H54 (cell line): ENCODE data around the gene VWA2.

ENCODE experiments used
- DNase-seq: peaks from one replicate; pipeline ENCODE4 v3.0.0; 2011; ENCODE audit warnings: low spot score, mixed read lengths; ENCODE audit not compliant: insufficient read length
- FAIRE-seq: peaks from 3 replicates; lab custom pipeline; 2011; peaks lifted over from hg19 to GRCh38; lab: Jason Lieb, UNC
- POLR2A ChIP-seq: IDR thresholded peaks from 2 replicates; pipeline ENCODE4 v1.6.1; 2011; ENCODE audit warnings: low read depth, mild to moderate bottlenecking, low read length

Gene VWA2

DNA sequence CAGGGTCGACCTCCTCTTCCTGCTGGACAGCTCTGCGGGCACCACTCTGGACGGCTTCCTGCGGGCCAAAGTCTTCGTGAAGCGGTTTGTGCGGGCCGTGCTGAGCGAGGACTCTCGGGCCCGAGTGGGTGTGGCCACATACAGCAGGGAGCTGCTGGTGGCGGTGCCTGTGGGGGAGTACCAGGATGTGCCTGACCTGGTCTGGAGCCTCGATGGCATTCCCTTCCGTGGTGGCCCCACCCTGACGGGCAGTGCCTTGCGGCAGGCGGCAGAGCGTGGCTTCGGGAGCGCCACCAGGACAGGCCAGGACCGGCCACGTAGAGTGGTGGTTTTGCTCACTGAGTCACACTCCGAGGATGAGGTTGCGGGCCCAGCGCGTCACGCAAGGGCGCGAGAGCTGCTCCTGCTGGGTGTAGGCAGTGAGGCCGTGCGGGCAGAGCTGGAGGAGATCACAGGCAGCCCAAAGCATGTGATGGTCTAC lies 46.9 kb downstream of the VWA2 start:
- no peak for TF ChIP-seq POLR2A
- FAIRE-seq (no peak), DNase-seq (no peak)

DNA sequence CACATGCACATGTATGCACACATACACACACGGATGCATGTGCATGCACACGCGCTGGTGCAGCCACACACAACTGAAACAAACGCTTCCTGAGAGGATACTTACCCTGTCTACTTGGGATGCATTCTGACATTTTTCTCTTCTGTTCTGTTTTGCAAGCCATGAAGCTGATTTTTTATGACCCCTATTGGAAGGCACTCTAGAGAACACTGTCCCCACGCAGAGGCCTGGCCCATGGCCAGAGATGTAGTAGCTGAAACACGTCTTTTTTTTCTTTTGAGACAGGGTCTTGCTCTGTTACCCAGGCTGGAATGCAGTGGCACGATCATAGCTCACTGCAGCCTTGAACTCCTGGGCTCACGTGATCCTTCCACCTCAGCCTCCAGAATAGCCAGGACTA lies 47.9 kb downstream of the VWA2 start:
- TF ChIP-seq POLR2A = no peak
- no peak for DNase-seq
- no peak for FAIRE-seq

DNA sequence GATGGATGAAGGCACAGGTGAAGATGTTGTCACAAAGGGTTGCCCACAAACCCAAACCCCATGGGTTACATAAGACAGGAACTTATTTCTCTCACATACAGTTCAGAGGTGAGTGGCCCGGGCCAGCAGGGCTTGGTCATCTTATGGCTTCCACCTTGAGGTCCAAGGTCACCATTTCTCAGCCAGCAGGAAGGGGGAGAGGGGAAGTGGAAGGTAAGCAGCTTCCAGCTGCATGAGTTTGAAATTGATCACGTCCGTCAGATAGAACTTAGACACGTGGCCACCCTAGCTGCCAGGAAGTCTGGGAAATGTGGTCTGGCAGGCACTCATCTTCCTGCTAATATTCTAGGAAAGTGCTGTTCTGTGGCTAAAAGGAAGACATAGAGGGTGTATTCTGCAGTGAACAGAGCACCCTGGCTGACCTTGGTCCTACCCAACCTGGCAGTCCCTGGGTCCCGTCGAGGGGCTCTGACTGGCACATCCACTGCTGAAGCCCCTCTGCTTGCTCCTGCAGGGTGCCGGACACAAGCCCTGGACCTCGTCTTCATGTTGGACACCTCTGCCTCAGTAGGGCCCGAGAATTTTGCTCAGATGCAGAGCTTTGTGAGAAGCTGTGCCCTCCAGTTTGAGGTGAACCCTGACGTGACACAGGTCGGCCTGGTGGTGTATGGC lies 49.5 kb downstream of the VWA2 start:
- no peak for DNase-seq
- FAIRE-seq = no peak
- no peak for TF ChIP-seq POLR2A

DNA sequence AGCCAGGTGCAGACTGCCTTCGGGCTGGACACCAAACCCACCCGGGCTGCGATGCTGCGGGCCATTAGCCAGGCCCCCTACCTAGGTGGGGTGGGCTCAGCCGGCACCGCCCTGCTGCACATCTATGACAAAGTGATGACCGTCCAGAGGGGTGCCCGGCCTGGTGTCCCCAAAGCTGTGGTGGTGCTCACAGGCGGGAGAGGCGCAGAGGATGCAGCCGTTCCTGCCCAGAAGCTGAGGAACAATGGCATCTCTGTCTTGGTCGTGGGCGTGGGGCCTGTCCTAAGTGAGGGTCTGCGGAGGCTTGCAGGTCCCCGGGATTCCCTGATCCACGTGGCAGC lies 50.0 kb downstream of the VWA2 start:
- no peak for TF ChIP-seq POLR2A
- no peak for FAIRE-seq
- no peak for DNase-seq

DNA sequence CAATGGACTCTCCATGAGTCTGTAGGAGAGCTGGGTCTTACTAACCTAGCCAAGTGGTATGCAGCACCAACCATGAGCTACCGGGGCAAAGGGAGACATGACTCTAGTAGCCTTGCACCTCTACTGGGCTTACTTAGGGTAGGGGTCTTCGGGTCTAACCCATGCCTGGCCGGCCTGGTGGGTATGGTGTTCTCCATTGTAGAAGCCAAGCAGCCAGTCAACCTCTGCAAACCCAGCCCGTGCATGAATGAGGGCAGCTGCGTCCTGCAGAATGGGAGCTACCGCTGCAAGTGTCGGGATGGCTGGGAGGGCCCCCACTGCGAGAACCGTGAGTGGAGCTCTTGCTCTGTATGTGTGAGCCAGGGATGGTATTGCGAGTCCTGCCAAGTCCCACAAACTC lies 51.0 kb downstream of the VWA2 start:
- DNase-seq = no peak
- no peak for FAIRE-seq
- no peak for TF ChIP-seq POLR2A

DNA sequence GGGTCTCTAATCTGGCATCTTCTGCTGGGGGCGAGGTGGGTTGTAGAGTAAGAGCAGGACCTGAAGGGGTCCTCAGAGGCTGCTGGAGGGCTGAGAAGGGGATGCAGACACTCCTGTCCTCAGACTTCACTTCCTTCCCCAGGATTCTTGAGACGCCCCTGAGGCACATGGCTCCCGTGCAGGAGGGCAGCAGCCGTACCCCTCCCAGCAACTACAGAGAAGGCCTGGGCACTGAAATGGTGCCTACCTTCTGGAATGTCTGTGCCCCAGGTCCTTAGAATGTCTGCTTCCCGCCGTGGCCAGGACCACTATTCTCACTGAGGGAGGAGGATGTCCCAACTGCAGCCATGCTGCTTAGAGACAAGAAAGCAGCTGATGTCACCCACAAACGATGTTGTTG lies 52.0 kb downstream of the VWA2 start:
- no peak for FAIRE-seq

DNA sequence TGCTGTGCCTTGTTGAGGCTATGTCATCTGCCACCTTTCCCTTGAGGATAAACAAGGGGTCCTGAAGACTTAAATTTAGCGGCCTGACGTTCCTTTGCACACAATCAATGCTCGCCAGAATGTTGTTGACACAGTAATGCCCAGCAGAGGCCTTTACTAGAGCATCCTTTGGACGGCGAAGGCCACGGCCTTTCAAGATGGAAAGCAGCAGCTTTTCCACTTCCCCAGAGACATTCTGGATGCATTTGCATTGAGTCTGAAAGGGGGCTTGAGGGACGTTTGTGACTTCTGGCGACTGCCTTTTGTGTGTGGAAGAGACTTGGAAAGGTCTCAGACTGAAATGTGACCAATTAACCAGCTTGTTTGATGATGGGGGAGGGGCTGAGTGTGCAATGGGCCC lies 52.5 kb downstream of the VWA2 start:
- no peak for FAIRE-seq
- DNase-seq = no peak
- TF ChIP-seq POLR2A = no peak

More for the DNA sequence above, 52.0 kb downstream of the VWA2 start:
- TF ChIP-seq POLR2A = no peak
- DNase-seq = no peak

DNA sequence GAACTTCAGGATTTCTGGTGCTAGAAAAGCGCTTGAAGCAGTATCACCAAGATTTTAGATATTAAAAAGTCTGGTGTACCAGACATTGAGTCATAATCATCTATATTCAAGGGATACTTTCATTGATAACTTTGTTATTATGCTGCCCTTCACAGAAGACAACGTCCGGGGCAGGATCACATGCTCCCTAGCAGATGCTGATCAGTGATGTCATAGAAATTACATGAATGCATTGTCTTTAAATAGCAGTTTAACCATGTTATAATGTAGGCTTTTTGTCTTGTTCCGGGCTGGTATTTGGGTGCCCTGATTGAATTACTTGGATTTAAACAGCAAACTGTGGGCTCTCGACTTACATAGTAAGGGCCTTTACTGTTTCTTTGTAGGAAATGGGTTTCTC lies 54.0 kb downstream of the VWA2 start:
- FAIRE-seq (no peak), DNase-seq (no peak)
- no peak for TF ChIP-seq POLR2A

DNA sequence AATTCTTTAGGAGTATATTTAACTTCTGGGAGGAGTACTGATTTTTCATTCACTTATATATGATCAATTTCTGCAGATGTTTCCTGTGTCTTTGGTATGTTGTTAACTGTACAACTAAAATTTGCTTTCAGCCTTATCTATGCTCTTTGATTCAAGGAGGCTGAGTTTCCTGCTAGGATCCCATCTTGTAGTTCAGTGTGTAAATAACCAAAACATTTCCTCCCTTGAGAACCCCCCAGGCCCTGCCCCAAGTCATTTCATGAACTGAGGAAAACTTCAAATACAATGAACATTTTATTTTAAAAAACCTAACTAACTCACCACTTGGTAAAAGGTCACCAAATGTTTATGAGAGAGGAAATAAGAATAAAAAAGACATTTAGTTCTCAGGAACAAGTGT lies 55.5 kb downstream of the VWA2 start:
- FAIRE-seq (no peak), DNase-seq (no peak)
- no peak for TF ChIP-seq POLR2A

DNA sequence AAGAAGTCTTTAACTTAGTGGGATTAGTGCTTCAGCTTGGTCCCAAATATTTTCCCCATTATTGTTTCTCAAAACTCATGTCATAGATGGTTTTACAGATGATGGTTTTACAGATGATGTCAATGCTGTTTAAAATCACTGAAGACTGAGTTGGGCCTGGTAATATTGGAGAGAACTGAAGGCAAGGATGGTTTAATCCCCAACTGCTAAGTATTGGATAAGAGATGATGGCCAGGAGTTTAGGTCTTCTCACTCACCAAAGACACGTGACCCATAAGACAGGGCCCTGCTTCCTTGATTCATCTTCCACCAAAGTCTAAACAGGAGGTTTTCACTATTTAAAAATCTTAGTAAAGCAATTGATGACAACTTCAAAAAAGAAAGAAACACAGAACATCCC lies 56.3 kb downstream of the VWA2 start:
- DNase-seq = no peak
- no peak for FAIRE-seq
- no peak for TF ChIP-seq POLR2A

DNA sequence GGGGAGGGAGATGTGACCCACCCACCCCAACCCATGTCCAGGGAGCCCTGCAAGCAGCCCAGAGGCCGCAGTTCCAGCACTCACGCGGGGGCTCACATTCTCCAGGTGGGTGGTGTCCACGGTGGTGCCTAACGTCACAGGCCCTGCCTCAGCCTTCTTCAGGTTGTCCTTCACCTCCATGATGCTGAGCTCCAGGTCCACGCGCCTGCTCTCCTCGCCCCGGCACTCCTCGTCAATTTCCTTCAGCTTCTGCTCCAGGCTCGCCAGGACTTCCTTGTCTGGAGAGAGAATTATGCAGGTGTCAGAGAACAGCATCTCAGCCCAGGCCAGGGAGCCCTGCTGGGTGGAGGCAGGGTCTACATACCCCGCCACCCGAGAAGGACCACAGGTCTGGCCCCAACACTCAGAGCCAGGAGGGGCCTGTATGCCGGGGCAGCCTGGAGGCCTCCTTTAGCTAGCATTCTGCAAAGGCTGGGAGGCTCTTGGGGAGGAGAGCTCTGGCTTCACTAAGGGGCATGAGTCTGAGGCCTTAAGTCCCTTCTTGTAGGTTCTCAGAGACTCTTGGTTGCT lies 58.2 kb downstream of the VWA2 start:
- DNase-seq = no peak
- no peak for FAIRE-seq
- no peak for TF ChIP-seq POLR2A

DNA sequence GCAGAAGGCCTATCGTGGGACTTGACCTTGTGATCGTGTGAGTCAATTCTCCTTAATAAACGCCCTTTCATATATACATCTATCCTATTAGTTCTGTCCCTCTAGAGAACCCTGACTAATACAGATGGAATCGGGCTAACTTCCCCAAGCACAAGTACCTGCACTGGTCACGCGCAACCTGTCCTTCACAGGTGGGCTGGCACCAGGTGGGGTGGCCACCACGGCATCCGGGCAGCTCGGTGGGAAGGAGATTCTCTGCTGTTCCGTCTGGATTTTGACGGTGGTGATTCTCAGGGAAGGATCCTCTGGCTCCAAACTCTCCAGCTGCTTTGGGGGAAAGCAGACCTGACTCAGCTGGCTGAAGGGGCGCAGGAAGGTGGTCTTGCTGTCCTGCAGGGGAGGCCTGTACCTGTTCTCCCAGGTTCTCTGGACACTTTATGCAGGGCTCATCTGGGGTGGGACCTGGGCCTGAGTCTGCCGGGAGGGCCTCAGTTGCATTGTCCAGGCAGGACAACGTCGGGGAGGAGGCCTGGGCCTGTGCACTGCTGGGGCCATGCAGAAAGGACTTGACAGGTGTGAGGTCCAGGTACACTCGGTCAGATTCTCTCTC lies 61.1 kb downstream of the VWA2 start:
- DNase-seq = no peak
- no peak for TF ChIP-seq POLR2A
- no peak for FAIRE-seq

DNA sequence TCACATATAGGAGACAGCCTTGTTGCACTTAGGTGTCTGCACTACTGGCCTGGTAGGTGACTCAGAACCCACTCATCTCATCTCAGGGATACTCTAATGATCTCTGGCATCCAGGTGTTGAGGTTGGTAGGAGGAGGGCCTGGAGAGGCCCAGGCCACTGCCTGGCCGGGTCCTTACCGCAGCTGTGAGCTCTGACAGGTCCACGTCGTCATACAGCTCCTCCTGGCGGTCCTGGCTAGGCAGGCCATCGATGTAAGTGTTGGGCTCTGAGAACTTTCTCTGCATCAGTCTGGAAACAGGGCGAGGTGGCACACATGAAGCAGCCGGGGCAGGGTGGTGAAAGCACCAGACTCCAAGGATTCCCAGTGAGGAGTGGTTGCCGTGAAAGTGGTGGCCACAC lies 62.1 kb downstream of the VWA2 start:
- FAIRE-seq (no peak), DNase-seq (no peak)
- no peak for TF ChIP-seq POLR2A

DNA sequence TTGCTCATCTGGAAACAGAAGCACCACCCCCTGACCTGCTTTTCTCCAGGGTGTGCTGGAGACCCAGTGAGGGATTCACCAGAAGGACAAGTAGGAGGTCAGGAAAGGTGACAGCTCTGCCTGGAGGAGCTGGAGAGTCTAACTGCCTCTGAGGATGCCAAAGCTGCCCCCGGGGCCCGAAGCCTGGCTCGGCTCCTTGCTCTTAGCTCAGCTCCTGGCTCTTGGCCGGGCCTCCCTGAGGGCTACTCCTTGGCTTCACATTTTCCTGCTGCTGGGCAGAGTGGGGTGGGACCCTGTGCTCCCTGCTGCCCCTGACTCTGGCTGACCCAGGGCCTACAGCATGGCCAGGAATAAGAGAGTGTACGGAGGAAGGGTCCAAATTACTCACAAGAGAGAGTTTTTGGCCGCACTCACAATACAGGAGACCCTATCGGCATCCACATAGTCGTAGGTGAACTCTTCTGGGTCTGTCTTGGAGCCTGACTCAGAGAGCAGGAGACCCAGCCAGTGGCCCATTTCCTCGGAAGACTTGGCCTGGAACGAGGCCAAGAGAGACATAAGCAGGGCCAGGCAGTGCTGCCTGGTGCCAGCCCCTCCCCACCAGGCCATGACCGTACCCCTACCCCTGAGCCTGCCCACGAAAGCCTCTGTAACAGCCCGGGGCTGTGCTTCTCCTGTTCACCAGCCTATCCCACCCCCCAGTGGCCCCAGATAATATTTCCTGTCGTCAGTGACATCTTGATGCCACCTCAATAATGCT lies 63.1 kb downstream of the VWA2 start:
- FAIRE-seq = no peak

More for the DNA sequence above, 63.1 kb downstream of the VWA2 start:
- DNase-seq = no peak
- no peak for TF ChIP-seq POLR2A
